Endodermal cell (in vitro differentiated cells): ENCODE data around the gene DNAH11. TPM values are rescaled to one million over a fixed set of nuclear protein-coding genes. Genes with fewer than 3 reads are reported as not detected.

Experiments used
- DNase-seq: peaks from one replicate; pipeline ENCODE4 v3.0.0-alpha.2; 2017
- H3K27ac ChIP-seq: 2 replicates; pipeline ENCODE4 v1.5.1; 2013; ENCODE audit warnings: mild to moderate bottlenecking, low read depth, low read length, moderate library complexity
- H3K27me3 ChIP-seq: 2 replicates; pipeline ENCODE4 v1.6.1; 2013; ENCODE audit warnings: mild to moderate bottlenecking, low read length, moderate library complexity; ENCODE audit not compliant: insufficient read depth, control insufficient read depth, poor library complexity, severe bottlenecking
- H3K36me3 ChIP-seq: 2 replicates; pipeline ENCODE4 v1.7.0; 2013; ENCODE audit warnings: mild to moderate bottlenecking, low read length, moderate library complexity; ENCODE audit not compliant: control insufficient read depth, insufficient read depth
- H3K4me1 ChIP-seq: one replicate; pipeline ENCODE4 v1.7.0; 2013; ENCODE audit warnings: low read length; ENCODE audit not compliant: control insufficient read depth, insufficient read depth
- H3K4me3 ChIP-seq: 2 replicates; pipeline ENCODE4 v1.5.1; 2013; ENCODE audit warnings: mild to moderate bottlenecking, low read length, moderate library complexity
- H3K9ac ChIP-seq: 2 replicates; pipeline ENCODE4 v1.6.1; 2013; ENCODE audit warnings: mild to moderate bottlenecking, low read length, moderate library complexity; ENCODE audit not compliant: poor library complexity, severe bottlenecking; ENCODE audit errors: extremely low read depth
- H3K9me3 ChIP-seq: 2 replicates; pipeline ENCODE4 v1.6.1; 2013; ENCODE audit warnings: mild to moderate bottlenecking, low read length, moderate library complexity; ENCODE audit not compliant: control insufficient read depth
- H3K27ac Mint-ChIP-seq: 2 replicates; pipeline ENCODE4 v1.8.0; 2020; ENCODE audit warnings: mixed read lengths
- H3K27me3 Mint-ChIP-seq: 2 replicates; pipeline ENCODE4 v1.8.0; 2021; ENCODE audit warnings: mild to moderate bottlenecking, mixed read lengths; ENCODE audit not compliant: insufficient read depth
- H3K36me3 Mint-ChIP-seq: 2 replicates; pipeline ENCODE4 v1.8.0; 2020; ENCODE audit warnings: low read depth, mixed read lengths
- H3K4me1 Mint-ChIP-seq: 2 replicates; pipeline ENCODE4 v1.8.0; 2020; ENCODE audit warnings: mixed read lengths
- H3K4me3 Mint-ChIP-seq: 2 replicates; pipeline ENCODE4 v1.8.0; 2020; ENCODE audit warnings: mild to moderate bottlenecking, moderate library complexity, mixed read lengths
- H3K9me3 Mint-ChIP-seq: 2 replicates; pipeline ENCODE4 v1.8.0; 2020; ENCODE audit warnings: mild to moderate bottlenecking, mixed read lengths
- CTCF ChIP-seq: fragments of 200-600 bp; sonication (generic); conservative IDR thresholded peaks from 2 replicates; pipeline ENCODE4 v1.5.0; 2021; ENCODE audit warnings: antibody characterized with exemption, mild to moderate bottlenecking
- WGBS, 2 experiments: methylation state at CpG; one replicate each; pipeline versions ENCODE4 v1.1.5 to v1.1.7; 2013; ENCODE audit warnings: missing lambda C conversion rate in 2 of 2, mixed read lengths in 1 of 2; ENCODE audit not compliant: insufficient coverage in 1 of 2, insufficient read length in 1 of 2; 5-methylcytosine and 5-hydroxymethylcytosine counted together
- total RNA-seq, 2 donors: library from RNA; stranded (reverse); fragmentation: NEBNext Ultra II Directional in 1 of 2; extraction: Animal tissue kit (Norgen Biotek cat#: 25700) in 1 of 2; gene quantifications; 2 replicates in 1 of 2; 3 replicates in 1 of 2; pipeline ENCODE4 v1.2.1, GENCODE V29; 2021

Gene DNAH11
- total RNA-seq, 2 donors from 2014 or later: 0.80 to 0.99 TPM

GRCh38 chr7:21866731-21867130 lies 323.9 kb downstream of the DNAH11 start:
- H3K27ac Mint-ChIP-seq: no peak overlapping the region
- Histone ChIP-seq H3K9me3 (no peaks in the 10 kb centered on the region), H3K27ac (peak overlapping the region; percentile 91), H3K9ac (no peak overlapping the region), H3K36me3 (no peaks in the 10 kb centered on the region), H3K27me3 (no peaks in the 10 kb centered on the region), H3K4me3 (no peak overlapping the region), H3K4me1 (no peaks in the 10 kb centered on the region)
- H3K9me3 Mint-ChIP-seq: no peaks in the 10 kb centered on the region
- H3K27me3 Mint-ChIP-seq: peaks cover 3% of the 10 kb centered on the region
- H3K4me1 Mint-ChIP-seq: peaks cover 16% of the 10 kb centered on the region
- H3K4me3 Mint-ChIP-seq: no peak overlapping the region
- no peaks in the 10 kb centered on the region for H3K36me3 Mint-ChIP-seq
- WGBS, 2 experiments: 38 to 67% methylated on average over 1 of the region's 1 CpG
- DNase-seq: no peak
- no peak for TF ChIP-seq CTCF

- H3K9me3 ChIP-seq: no peaks in the 10 kb centered on the region
- H3K36me3 ChIP-seq: no peaks in the 10 kb centered on the region
- Mint-ChIP-seq H3K27ac (no peak overlapping the region), H3K4me1 (peaks cover 16% of the 10 kb centered on the region), H3K27me3 (peaks cover 3% of the 10 kb centered on the region), H3K9me3 (no peaks in the 10 kb centered on the region), H3K36me3 (no peaks in the 10 kb centered on the region), H3K4me3 (no peak overlapping the region)
- peak overlapping the region; percentile 91 for H3K27ac ChIP-seq
- H3K4me3 ChIP-seq: no peak overlapping the region
- no peak for DNase-seq
- H3K4me1 ChIP-seq: no peaks in the 10 kb centered on the region
- H3K9ac ChIP-seq: no peak overlapping the region
- no peaks in the 10 kb centered on the region for H3K27me3 ChIP-seq
- no peak for TF ChIP-seq CTCF
These were observed 324.4 kb downstream of the DNAH11 start for GRCh38 chr7:21867226-21867625.

GRCh38 chr7:21867816-21868575 lies 325.2 kb downstream of the DNAH11 start:
- peaks cover 16% of the 10 kb centered on the region for H3K4me1 Mint-ChIP-seq
- no peak overlapping the region for H3K9ac ChIP-seq
- H3K4me3 Mint-ChIP-seq: no peak overlapping the region
- H3K27me3 ChIP-seq: no peaks in the 10 kb centered on the region
- TF ChIP-seq CTCF: no peak
- no peak overlapping the region for H3K4me3 ChIP-seq
- no peaks in the 10 kb centered on the region for H3K36me3 ChIP-seq
- no peaks in the 10 kb centered on the region for H3K9me3 Mint-ChIP-seq
- no peak overlapping the region for H3K27ac Mint-ChIP-seq
- 73 to 79% methylated on average over 3 to 8 of the region's 8 CpGs for WGBS, 2 experiments
- H3K27me3 Mint-ChIP-seq: peaks cover 3% of the 10 kb centered on the region
- no peak for DNase-seq
- H3K27ac ChIP-seq: peak overlapping the region; percentile 91
- no peaks in the 10 kb centered on the region for H3K4me1 ChIP-seq
- H3K36me3 Mint-ChIP-seq: no peaks in the 10 kb centered on the region
- no peaks in the 10 kb centered on the region for H3K9me3 ChIP-seq
